ENCODE measurements around the gene EDARADD.

Gene EDARADD

DNA sequence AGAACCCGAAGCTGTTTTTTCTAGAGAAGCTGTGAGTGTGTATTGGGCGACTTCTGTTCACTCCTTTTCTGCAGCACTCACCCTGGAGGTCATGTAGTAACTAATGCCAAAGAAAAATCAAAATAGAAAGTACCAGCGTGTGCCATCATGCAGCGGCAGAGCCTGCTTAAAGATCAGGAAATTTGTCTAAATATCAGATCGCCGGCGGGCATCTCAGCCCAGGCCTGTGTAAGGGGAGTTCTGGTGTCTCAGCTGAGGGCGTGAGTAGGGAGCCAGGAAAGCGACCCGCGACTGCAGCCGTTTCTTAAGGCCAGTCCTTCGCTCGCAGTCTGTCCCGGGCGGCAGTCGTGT, 768 bp downstream of the EDARADD start:
- no peak for DNase-seq (ENCODE audit: low read depth)

DNA sequence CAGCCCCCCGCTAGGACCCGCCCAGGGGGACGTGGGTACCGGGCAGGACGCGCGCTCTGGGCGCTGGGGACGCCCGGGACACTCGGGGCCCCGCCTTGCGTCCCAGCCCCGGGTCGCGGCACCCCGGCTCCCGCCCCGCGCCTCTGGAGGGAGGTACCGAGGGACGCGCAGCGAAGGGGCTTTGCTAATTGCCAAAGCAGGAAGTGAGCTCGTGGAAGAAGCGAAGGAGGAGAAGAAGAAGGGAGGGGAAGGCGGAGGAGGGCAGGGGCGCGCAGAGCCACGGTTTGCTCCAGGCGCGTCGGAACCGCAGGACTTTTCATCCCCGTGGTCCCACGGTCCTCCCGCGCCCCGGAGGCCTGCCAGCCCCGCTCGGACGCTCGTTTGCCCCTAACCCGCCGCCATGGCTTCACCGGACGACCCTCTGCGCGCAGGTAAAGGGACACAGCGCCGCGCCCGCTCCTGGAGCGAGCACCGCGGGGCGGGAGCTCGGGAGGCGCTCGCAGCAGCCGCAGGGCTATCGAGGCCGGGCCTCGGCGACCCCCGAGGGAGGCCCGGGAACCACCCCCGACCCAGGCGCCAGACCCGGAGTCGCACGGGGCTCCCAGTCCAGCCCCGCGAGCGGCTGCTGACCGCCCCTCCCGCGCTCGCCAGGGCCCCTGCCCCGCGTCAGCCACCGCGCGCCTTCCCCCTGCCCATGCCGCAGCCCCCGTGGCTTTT, 1.3 kb downstream of the EDARADD start:
- peak; percentile 46 for DNase-seq (ENCODE audit: low read depth)

DNA sequence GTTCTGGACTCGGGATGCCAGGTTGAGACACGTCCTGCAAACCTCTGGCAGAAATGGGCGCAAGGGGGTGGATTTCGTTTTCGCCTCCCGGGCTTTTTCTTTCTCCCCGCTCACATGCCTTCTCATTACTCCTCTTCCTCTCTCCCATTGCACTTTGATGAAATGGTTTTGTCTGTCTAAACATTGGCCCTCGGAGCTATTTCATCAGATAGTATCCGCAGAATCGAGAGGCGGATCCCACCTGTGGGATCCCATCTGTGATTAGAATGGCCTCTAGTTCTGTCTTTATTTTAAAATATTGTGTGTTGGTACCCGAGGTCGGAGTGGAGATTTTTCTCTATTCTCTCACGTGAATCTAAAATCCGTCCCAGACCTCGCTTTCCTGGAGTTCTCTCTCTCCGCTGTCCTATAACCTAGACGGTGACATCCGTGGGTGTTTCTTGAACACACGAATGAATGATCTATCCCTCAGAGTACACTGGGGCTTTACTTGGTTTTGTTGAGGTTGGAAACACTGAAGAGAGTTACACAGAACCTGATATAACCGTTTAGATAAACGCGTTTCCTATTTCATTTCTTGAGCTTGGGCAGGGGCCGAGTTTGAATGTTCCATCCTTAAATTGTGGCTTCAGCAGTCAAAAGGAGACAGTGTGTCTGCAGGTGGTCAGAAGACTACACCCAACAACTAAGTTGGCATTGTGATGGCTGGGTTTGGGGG, 2.0 kb downstream of the EDARADD start:
- no peak for DNase-seq (ENCODE audit: low read depth)

DNA sequence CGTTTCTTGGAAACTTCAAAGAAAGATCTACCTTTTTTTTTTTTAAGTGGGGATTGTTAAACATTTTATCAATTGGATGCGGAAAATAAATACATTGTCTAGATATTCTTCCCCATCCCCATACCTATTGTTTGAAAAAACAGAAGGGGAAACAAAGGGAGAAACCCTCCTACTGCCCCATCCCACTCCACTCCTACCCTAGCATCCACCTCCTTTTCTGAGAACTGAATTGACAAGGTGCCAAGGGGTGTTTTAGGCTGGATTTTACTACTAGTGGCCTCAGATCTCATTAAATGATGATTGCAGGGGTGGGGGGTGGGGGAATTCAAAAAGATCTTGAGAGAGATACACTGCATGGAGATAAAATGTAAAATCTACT, 2.6 kb downstream of the EDARADD start:
- no peak for DNase-seq (ENCODE audit: low read depth)

DNA sequence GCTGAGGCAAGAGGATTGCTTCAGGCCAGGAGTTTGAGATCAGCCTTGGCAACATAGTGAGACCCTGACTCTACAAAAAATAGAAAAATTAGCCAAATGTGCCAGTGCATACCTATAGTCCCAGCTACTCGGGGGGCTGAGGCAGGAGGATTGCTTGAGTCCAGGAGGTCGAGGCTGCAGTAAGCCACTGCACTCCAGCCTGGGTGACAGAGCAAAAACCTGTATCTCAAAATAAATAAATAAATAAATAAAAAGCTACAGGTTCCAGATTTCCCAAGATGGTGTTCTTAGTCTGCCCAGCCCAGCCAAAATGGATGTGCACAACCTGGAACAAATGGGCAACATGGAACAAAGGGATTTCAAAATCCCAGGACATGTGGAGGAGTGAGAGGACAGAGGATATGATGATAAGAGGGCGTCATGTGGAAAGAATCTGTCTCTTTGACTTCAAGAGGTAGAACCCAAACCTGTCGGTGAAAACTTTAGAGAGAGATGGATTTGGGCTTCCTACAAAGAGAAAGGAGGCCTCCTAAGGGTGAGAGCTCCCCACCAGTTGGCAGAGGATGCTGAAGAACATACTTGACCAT, 3.2 kb downstream of the EDARADD start:
- DNase-seq (ENCODE audit: low read depth): no peak

DNA sequence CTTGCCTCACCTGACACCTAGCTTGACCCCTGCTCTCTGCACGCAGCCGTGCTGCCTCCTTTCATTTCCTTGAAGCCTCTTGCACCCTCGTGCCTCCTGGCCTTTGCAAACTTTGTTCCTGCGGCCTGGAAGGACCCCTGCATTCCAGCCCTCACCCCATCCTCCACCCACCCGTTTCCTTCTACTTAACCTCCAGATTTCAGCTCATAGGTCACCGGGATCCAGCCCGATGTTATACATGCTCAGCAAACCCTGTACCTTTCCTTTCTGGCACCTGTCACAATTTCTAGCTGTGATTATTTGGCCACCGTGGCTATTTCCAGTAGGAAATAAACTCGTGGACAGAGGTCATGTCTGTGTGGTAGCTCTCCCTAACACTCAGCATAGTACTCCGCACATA, 4.5 kb downstream of the EDARADD start:
- no peak for DNase-seq (ENCODE audit: low read depth)

DNA sequence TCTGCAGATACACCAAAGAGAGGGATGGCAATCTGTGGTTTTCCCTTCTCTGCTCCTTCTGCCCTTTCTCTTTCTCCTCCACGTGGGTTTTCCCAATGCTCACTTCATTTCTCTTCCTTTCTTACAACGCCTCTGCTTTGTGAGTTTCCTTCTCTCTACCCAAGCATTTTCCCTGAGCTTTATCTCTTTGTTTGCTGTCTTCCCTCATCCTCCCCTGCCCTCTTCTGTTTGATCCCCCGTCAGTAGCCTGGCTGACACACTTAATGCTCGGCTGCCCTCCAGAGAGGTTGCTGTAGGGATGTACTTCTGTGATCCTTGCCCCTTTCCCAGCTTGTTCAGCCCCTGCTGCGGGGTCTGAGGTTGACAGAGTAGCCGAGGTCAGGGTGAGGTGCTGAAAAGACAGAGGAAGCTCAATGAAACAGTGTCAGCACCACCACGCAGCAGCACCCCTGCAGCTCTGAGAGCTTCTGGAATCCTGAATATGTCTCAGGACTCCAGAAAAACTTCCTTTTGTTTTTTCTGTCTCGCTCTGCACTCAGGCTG, 6.0 kb downstream of the EDARADD start:
- DNase-seq (ENCODE audit: low read depth): no peak

DNA sequence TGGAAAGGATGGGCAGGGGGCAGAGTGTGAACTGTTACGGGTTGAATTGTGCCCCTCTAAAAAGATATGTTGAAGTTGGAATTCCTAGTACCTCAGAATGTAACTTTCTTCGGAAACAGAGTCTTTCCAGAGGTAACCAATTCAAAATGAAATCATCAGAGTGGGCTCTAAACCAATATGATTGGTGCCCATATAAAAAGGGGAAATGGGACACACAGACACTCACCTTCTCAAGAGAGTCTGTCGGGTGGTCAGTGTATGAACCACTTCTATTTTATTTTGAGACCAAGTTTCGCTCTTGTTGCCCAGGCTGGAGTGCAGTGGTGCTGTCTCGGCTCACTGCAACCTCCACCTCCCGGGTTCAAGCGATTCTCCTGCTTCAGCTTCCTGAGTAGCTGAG, 7.6 kb downstream of the EDARADD start:
- DNase-seq (ENCODE audit: low read depth): no peak

DNA sequence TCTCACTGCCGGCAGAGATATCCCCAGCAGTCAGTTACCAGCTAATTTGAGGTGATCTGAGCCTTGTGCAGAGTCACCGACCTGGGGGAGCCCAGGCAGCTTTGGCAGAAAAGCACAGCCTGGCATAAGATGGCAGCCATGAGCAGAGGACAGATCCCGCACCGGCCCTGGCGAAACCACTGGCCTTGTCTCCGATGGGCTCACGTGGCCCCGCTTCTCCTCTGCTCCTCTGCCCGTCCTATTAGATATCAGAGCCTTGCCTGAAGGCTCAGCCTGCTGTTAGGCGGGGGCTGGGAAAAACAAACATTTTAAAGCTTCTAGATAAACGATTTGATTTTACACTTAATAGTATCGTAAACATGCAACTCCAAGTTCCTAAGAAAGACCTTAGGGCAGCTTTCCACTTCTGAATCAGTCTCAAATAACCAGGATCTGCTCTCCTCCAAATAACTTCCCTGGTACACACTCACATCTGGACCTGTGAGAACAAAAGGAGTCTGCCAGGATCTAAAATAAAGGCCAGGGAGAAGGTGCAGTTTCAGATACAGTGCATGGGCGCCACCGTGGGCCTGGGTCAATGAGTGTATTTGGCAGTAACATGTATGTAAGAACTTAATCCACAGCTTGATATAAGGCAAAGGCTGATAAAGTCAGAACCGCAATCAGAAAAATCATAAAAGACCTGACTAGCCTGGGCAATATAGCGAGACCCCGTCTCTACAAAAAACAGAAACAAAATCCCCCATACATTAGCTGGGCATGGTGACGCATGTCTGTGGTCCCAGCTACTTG, 10.0 kb downstream of the EDARADD start:
- no peak for DNase-seq (ENCODE audit: low read depth)

DNA sequence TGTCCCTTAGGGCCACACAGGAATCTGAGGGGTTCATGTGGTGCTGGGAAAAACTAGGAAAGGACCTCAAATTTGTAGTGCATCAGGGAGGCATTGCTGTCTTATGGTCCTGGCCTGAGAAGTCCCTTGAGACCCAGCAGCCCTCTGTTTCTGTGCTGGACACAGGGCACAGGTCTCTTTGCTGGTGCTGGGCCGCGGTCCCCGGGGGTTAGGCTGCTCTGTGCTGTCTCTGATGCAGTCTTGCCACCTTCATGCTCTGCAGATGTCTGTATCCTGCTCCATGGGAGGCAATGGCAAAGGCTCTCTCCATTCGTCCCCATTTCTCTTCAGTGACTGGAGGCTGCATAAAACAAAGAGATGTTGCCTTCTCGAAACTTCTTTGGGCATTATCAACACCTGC, 13.0 kb downstream of the EDARADD start:
- DNase-seq (ENCODE audit: low read depth): no peak

DNA sequence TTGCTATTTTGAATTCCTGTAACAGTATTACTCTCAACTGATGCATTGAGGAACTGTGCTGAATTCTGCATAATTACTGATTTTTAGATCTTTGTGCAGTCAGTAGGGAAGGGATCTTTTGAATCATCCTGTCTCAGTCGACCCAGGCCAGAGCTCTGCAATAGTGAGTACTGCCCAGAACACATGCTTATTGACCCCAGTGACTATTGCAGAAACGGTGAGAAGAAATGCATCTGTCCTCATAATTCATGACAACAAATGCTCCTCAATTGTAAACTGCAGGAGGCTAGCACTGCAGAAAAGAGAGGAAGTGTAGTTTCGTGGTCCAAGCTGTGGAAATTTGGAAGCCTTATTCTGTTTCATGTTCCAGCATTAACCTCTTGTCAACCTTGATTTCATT, 19.6 kb downstream of the EDARADD start:
- no peak for DNase-seq (ENCODE audit: low read depth)

DNA sequence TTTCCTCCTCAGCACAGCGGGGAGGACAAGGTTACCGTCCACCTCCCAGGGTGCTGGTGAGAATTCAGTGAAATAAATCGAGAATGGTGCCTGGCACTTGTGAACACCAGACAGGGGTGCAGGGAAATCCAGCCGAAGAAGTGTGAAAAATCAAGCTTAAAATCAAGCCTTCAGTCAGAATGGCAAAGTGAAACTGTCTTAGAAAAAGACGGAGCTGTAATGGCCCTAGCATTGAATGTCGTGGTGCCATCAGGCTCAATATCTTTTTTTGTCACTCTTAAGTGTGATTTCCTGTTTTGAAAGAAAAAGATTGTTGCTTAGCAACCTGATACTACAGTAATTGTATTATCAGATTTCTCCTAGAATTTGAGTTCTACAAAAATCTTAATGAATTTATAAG, 22.1 kb downstream of the EDARADD start:
- DNase-seq (ENCODE audit: low read depth): no peak

DNA sequence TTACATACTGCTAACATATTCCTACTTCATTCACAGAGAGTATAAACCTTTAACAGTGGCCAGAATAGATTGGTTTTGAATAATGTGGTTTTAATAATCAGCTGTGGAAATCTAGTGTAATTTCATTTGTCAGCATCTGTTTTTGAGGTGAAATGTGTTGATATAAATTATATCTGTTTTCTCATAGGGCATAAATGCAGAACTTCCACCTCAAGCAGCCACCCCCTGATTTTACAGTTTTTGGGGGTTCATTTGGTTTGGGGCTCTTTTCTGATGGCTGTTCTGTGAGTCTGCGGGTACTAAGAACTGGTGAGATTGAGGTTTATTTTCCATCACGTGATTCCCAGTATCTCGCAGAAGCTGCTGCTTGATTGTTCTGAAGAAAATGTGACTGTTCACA, 23.2 kb downstream of the EDARADD start:
- no peak for DNase-seq (ENCODE audit: low read depth)

DNA sequence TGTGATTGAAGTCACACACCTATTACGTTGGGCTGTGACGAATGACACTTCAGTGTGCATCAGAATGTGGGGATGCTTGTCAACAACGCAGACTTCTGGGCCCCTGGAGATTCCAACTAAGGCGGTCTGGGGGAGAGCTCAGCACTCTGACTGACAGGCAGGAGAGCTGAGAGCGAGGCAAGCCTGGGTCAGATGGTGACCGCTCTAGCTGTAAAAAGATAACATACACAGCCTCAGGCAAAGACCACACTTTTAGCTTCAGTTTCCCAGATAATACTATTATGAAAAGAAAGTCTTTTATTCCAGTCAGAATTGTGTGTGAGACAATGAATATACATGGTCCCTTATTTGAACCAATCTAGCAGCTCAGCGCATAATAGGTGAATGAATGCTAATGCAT, 25.4 kb downstream of the EDARADD start:
- no peak for DNase-seq (ENCODE audit: low read depth)

DNA sequence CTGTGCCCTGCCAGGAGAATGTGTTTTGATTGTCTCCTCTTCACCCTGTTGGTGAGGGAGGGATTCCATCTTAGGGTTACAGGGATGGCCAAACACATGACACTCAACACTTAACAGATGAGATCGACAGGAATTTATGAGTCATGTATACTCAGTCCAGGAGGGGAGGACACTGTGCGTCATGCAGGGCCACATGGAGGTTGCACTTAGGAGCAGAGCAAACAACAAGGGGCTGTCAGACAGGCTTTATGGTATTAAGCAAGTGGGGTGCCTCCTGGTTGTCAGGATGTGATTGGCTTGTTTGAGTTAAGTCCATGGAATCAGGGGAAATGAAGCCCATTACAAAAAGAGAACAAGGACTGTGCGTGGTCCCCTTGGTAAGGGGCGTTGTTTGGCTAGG, 26.9 kb downstream of the EDARADD start:
- DNase-seq (ENCODE audit: low read depth): no peak

DNA sequence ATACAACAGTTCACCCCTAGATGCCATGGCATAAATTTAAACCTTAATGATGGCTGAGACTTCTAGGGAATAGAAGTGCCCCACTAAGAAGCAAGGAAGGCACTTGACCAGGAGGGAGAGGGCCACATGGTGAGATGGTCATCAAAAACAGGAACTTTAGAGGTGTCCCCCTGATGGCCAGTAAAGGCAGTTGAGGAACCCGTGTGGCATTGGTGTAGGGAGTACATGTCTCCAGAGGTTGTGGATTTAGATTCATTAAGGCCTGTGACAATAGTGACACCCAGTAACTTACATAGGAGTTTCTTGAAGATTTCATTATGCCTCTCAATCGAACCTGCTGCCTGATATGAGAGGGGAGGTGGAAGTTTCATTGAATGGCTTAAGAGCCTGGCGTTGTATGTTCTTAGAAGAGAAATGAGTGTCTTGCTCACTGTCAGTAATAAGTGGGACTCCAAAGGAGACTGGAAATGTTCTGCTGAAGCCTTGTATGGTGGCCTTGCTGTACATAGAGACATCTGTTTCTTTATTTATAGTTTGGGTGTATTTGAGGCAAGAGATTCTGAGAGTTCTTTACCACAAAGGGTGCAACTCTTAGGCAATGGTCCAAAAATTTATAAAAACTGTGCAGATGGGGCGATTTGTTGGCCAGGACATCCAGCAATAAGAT, 27.9 kb downstream of the EDARADD start:
- DNase-seq (ENCODE audit: low read depth): no peak

DNA sequence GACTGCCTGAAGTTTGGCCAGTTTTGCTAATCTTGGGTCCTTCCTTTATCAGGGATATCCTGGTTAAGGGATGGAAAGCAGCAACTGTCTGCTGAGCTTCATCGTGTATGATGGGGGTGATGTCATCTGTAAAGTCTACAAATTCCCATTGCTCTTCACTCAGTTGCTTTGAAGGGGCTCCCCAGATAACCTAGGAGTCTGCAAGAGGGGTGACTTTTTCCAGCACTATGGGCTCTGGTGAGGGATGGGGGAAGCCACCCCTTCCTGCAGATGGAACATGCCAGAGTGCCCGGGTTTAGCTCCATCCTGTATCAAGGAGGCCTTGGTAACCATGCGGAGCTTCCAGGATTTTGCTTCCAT, 28.4 kb downstream of the EDARADD start:
- no peak for DNase-seq (ENCODE audit: low read depth)

DNA sequence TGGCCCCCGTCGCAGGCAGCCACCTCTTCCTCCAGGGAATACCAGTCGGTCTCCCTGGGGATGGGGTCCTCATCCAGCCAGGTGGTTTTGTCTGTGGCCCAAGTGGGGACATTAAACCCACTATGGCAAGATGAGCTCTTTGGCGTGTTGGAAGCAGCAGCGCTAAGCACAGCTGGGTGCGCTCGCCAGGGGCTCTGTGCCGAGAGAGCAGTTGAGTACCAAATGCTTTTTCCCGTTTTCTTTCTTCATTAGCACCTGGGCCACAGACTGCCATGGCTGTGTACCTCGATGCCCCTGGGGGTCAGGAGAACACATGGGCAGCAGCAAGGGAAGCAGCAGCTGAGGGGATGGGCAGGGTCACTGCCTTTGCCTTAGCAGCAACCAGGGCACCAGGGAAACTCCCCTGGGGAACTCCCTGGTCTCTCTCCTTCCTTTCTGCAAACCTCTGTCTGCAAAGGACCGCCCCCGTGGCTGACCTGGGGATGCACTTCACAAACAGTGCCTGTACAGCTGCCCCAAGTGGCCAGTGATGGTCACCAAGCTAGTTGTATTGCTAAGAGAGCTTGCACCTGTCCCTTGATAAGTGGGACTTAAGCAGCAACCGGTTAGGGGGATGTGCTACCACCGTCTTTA, 31.1 kb downstream of the EDARADD start:
- DNase-seq (ENCODE audit: low read depth): no peak

DNA sequence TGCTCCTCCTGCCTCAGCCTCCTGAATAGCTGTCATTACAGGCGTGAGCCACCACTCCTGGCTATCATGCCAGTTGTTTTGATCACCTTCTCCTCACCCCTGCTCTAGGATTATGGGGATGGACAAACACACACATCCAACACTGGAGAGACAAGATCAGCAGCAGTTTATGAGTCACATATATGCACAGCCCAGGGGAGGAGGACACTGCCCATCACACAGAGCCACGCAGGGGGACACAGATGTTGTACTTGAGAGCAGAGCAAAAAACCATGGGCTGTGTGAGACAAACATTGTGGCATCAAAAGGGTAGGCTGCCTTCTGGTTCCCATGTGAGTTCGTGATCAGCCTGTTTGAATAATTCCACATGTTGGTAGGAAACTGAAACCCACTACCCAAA, 32.1 kb downstream of the EDARADD start:
- no peak for DNase-seq (ENCODE audit: low read depth)

DNA sequence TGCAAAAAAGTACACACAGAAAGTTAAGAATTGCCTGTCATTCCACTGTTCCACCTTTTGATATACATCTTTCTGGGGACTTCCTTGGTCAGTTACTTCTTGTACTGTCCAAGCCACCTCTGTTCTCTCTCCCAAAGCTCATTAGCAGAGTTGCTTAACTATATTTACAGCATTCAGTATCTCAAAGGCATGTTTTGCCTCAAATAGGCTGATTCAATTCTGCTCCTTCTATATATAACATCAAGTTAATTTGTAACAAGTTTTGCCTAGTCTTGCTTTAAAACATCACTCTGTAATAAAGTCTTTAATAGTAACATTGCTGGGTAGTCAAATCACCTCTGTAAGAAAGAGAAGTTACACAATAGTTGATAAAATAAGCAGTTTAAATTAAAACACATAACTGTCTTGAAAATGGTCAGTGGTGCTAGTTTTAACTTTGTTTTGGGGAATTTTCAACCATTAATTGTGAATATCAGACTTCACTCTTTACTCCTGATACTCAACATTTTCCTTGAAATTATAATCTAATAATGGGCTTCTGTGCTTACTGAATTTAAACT, 35.7 kb downstream of the EDARADD start:
- DNase-seq (ENCODE audit: low read depth): no peak

DNA sequence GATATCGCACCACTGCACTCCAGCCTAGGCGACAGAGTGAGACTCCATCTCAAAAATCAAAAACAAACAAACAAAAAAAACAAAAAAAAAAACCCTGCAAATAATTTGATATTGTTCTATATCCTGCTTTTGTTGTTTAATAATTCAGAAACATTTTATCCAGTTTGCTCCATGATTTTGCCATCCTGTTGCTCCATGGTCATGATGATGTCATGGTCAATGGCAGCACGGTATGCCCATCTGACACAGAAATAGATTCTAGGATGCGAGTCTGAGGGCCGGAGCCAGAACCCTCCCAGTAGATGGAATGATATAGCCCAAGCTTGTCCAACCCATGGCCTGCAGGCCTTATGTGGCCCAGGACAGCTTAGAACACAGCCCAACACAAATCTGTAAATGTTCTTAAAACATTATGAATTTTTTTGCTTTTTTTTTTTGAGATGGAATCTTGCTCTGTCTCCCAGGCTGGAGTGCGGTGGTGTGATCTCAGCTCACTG, 39.8 kb downstream of the EDARADD start:
- DNase-seq (ENCODE audit: low read depth): no peak
